ENCODE results near the gene AGPAT4. TPM values are rescaled to one million over a fixed set of nuclear protein-coding genes. Genes with fewer than 3 reads are reported as not detected.

AGPAT4 gene
- polyA plus RNA-seq, 3 donors, result 6.4 to 15.8 (median 6.9) TPM

GRCh38 chr6:161265975-161266374 lies 7.9 kb downstream of the AGPAT4 start:
- Histone ChIP-seq H4K20me1 (ENCODE audit: insufficient read depth, low read length) (peaks cover 5% of the 10 kb centered on the region), H3K27ac (ENCODE audit: low read depth in 1 of 2, low read length in 2 of 2) (no peak overlapping the region), H3K4me1 (ENCODE audit: control insufficient read depth in 1 of 2, insufficient read depth in 2 of 2, low read length in 2 of 2) (no peaks in the 10 kb centered on the region), H2AFZ (ENCODE audit: insufficient read depth, low read depth, low read length, poor library complexity, severe bottlenecking) (no peak overlapping the region), H3K79me2 (ENCODE audit: insufficient read depth, low read length) (no peaks in the 10 kb centered on the region), H3K4me2 (replicated peaks; ENCODE audit: extremely low read depth, low read length, poor library complexity, severe bottlenecking) (no peak overlapping the region), H3K4me3 (replicated peaks in 1 of 3; ENCODE audit: low read depth in 2 of 3, low read length in 3 of 3) (no peak overlapping the region), H3K27me3 (ENCODE audit: control insufficient read depth in 2 of 2, insufficient read depth in 2 of 2, low read length in 2 of 2) (no peaks in the 10 kb centered on the region), H3K36me3 (replicated peaks in 1 of 2; ENCODE audit: control insufficient read depth in 1 of 2, insufficient read depth in 2 of 2, low read length in 2 of 2) (no peaks in the 10 kb centered on the region), H3K9ac (ENCODE audit: insufficient read depth, low read length, poor library complexity, severe bottlenecking) (no peak overlapping the region), H3K9me3 (replicated peaks in 1 of 2; ENCODE audit: control insufficient read depth in 1 of 2, insufficient read depth in 1 of 2, low read length in 2 of 2) (no peaks in the 10 kb centered on the region)
- peaks cover 15% of the 10 kb centered on the region for H3K4me1 Mint-ChIP-seq
- no peak overlapping the region for H3K27ac Mint-ChIP-seq
- peaks cover 0 to 1% (median 0%) of the 10 kb centered on the region in 3 donors for H3K27me3 Mint-ChIP-seq (ENCODE audit: low read depth in 3 of 3)
- no peak overlapping the region for H3K4me3 Mint-ChIP-seq
- TF ChIP-seq CTCF (IDR thresholded peaks at IDR 0.05), result no peak
- H3K9me3 Mint-ChIP-seq, result no peaks in the 10 kb centered on the region
- WGBS (ENCODE audit: insufficient coverage), result 100% methylated on average over 7 of the region's 7 CpGs
- DNase-seq, result no peak
- intact Hi-C loops (cut with micrococcal nuclease), result loop anchor here in 1 of 2 donors (10.0 kb wide), 1 partner anchor 271 kb away; the partner anchor contains the start of gene MAP3K4
- H3K36me3 Mint-ChIP-seq, result peaks cover 7 to 18% of the 10 kb centered on the region in 2 donors

- Histone ChIP-seq H3K27ac (ENCODE audit: low read depth in 1 of 2, low read length in 2 of 2) (no peak overlapping the region), H3K9me3 (replicated peaks in 1 of 2; ENCODE audit: control insufficient read depth in 1 of 2, insufficient read depth in 1 of 2, low read length in 2 of 2) (no peaks in the 10 kb centered on the region), H3K27me3 (ENCODE audit: control insufficient read depth in 2 of 2, insufficient read depth in 2 of 2, low read length in 2 of 2) (no peaks in the 10 kb centered on the region), H3K79me2 (ENCODE audit: insufficient read depth, low read length) (no peaks in the 10 kb centered on the region), H3K36me3 (replicated peaks in 1 of 2; ENCODE audit: control insufficient read depth in 1 of 2, insufficient read depth in 2 of 2, low read length in 2 of 2) (no peaks in the 10 kb centered on the region), H3K4me1 (ENCODE audit: control insufficient read depth in 1 of 2, insufficient read depth in 2 of 2, low read length in 2 of 2) (no peaks in the 10 kb centered on the region), H3K4me2 (replicated peaks; ENCODE audit: extremely low read depth, low read length, poor library complexity, severe bottlenecking) (no peak overlapping the region), H3K4me3 (replicated peaks in 1 of 3; ENCODE audit: low read depth in 2 of 3, low read length in 3 of 3) (no peak overlapping the region), H4K20me1 (ENCODE audit: insufficient read depth, low read length) (peaks cover 5% of the 10 kb centered on the region), H2AFZ (ENCODE audit: insufficient read depth, low read depth, low read length, poor library complexity, severe bottlenecking) (no peak overlapping the region), H3K9ac (ENCODE audit: insufficient read depth, low read length, poor library complexity, severe bottlenecking) (no peak overlapping the region)
- peaks cover 8 to 22% of the 10 kb centered on the region in 2 donors for H3K36me3 Mint-ChIP-seq
- peaks cover 0 to 3% (median 0%) of the 10 kb centered on the region in 3 donors for H3K27me3 Mint-ChIP-seq (ENCODE audit: low read depth in 3 of 3)
- no peak for TF ChIP-seq CTCF (IDR thresholded peaks at IDR 0.05)
- peaks cover 14% of the 10 kb centered on the region for H3K4me1 Mint-ChIP-seq
- no peak overlapping the region for H3K4me3 Mint-ChIP-seq
- DNase-seq, result no peak
- 83% methylated on average over 1 of the region's 6 CpGs for whole genome bisulfite sequencing (ENCODE audit: insufficient coverage)
- intact Hi-C loops (cut with micrococcal nuclease), result loop anchor here in 1 of 2 donors (10.0 kb wide), 1 partner anchor 271 kb away; the partner anchor contains the start of gene MAP3K4
- no peaks in the 10 kb centered on the region for H3K9me3 Mint-ChIP-seq
- H3K27ac Mint-ChIP-seq, result no peak overlapping the region
Observed at GRCh38 chr6:161265554-161265953, 8.3 kb downstream of the AGPAT4 start.
